Fibroblast of lung (primary cell): ENCODE data around the gene SKP1.

Experiments used
- EZH2 ChIP-seq: IDR thresholded peaks from 2 replicates; pipeline ENCODE4 v1.5.1; 2012; ENCODE audit warnings: low read length, control low read depth, mild to moderate bottlenecking; ENCODE audit errors: missing control alignments
- TF ChIP-seq, protein P1 (sequence below), 2 donors: IDR thresholded peaks in 1 of 2; conservative IDR thresholded peaks in 1 of 2; 1 replicate in 1 of 2; 2 replicates in 1 of 2; pipeline ENCODE4 v1.5.1; 2011 to 2012; ENCODE audit warnings: low read length in 2 of 2, control low read depth in 1 of 2, inconsistent platforms in 1 of 2, low read depth in 1 of 2, mild to moderate bottlenecking in 1 of 2

DNA sequence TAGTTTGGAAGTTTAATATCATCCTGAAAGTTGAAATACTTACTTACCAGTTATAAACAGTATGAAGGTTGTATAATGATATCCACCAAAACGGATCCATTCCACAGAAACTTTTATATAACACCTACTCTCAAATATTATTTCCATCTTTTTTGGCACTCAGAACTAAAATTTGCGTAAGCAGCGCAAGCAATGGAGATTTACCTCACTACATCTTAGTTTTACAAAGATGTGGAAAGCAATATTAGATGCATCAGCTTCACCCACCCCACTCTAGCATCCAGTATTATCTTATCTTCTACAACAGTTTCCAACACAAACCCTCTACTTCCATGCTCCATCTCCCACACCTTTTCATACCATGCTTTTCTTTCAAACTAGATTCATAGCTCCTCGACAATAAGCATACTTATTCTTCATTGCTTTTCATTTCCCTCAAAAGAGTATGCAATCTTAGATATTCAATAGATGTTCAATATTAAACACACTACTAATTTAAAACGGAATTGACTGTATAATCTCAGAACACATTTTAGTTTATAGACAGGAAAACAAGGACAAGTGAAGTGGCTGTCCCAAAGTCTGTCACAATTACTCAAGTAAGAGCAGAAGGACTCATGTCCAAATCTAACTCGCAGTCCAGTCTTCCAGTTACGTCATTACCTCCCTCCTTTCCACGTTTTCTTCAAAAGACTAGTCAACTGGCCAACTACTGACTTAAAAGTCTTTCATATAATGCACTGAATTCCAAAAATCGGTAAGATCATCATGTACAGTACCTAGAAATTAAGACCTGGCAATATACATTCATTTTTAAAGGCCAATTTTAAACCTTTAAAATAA lies 46.9 kb upstream of the SKP1 start:
- TF ChIP-seq, protein P1, sequence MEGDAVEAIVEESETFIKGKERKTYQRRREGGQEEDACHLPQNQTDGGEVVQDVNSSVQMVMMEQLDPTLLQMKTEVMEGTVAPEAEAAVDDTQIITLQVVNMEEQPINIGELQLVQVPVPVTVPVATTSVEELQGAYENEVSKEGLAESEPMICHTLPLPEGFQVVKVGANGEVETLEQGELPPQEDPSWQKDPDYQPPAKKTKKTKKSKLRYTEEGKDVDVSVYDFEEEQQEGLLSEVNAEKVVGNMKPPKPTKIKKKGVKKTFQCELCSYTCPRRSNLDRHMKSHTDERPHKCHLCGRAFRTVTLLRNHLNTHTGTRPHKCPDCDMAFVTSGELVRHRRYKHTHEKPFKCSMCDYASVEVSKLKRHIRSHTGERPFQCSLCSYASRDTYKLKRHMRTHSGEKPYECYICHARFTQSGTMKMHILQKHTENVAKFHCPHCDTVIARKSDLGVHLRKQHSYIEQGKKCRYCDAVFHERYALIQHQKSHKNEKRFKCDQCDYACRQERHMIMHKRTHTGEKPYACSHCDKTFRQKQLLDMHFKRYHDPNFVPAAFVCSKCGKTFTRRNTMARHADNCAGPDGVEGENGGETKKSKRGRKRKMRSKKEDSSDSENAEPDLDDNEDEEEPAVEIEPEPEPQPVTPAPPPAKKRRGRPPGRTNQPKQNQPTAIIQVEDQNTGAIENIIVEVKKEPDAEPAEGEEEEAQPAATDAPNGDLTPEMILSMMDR (conservative IDR thresholded peaks at IDR 0.05 in 1 of 2, IDR thresholded peaks at IDR 0.05 in 1 of 2; ENCODE audit: low read depth in 1 of 2, low read length in 2 of 2), result no peak
- TF ChIP-seq EZH2, result no peak
